Spleen (tissue), 11 donors: Measurements from ENCODE around the gene SENP7. TPM values are rescaled to one million over a fixed set of nuclear protein-coding genes. Genes with fewer than 3 reads are reported as not detected.

Experiments
- DNase-seq: peaks from one replicate; pipeline ENCODE4 v3.0.0-alpha.2; 2020
- H3K27ac ChIP-seq, 8 donors: fragments of 200-600 bp; sonication (generic) in 7 of 8; 1 replicate in 4 of 8; 2 replicates in 4 of 8; pipeline versions ENCODE4 v1.5.0 to v1.8.0; 2016 to 2021; ENCODE audit warnings: inconsistent platforms in 4 of 8, mild to moderate bottlenecking in 4 of 8, moderate library complexity in 1 of 8
- H3K27me3 ChIP-seq, 7 donors: fragments of 200-600 bp; sonication (generic) in 6 of 7; replicated peaks in 1 of 7; 1 replicate in 4 of 7; 2 replicates in 3 of 7; pipeline versions ENCODE4 v1.5.0 to v1.8.0; 2016 to 2021; ENCODE audit warnings: inconsistent platforms in 3 of 7, mild to moderate bottlenecking in 1 of 7
- H3K36me3 ChIP-seq, 6 donors: fragments of 200-600 bp; sonication (generic) in 5 of 6; 1 replicate in 4 of 6; 2 replicates in 2 of 6; pipeline versions ENCODE4 v1.5.0 to v1.8.0; 2016 to 2021; ENCODE audit warnings: inconsistent platforms in 2 of 6
- H3K4me1 ChIP-seq, 6 donors: fragments of 200-600 bp; sonication (generic) in 5 of 6; 1 replicate in 3 of 6; 2 replicates in 3 of 6; pipeline versions ENCODE4 v1.5.0 to v1.8.0; 2016 to 2021; ENCODE audit warnings: inconsistent platforms in 3 of 6
- H3K4me3 ChIP-seq, 8 donors: fragments of 200-600 bp; sonication (generic) in 7 of 8; 1 replicate in 4 of 8; 2 replicates in 4 of 8; pipeline versions ENCODE4 v1.5.0 to v1.8.0; 2016 to 2021; ENCODE audit warnings: inconsistent platforms in 4 of 8, mild to moderate bottlenecking in 4 of 8, moderate library complexity in 2 of 8
- H3K9me3 ChIP-seq, 8 donors: fragments of 200-600 bp; sonication (generic) in 7 of 8; 1 replicate in 4 of 8; 2 replicates in 4 of 8; pipeline versions ENCODE4 v1.5.0 to v1.8.0; 2016 to 2021; ENCODE audit warnings: inconsistent platforms in 4 of 8
- CTCF ChIP-seq, 11 experiments: fragments of 200-600 bp in 7 of 11; fragments of 450-650 bp in 4 of 11; sonication (generic) in 4 of 11; IDR thresholded peaks in 8 of 11; conservative IDR thresholded peaks in 3 of 11; 1 replicate in 7 of 11; 2 replicates in 4 of 11; pipeline versions ENCODE4 v1.4.0 to v1.8.0; 2016 to 2021; ENCODE audit warnings: antibody characterized with exemption in 11 of 11, inconsistent platforms in 4 of 11, mild to moderate bottlenecking in 1 of 11
- POLR2A ChIP-seq, 3 donors: fragments of 450-650 bp; IDR thresholded peaks; one replicate each; pipeline ENCODE4 v1.5.1; 2017; ENCODE audit warnings: antibody characterized with exemption in 3 of 3, mild to moderate bottlenecking in 1 of 3
- POLR2AphosphoS5 ChIP-seq, 3 donors: sonication (generic); formaldehyde crosslinking; IDR thresholded peaks; one replicate each; pipeline ENCODE4 v1.5.1; 2017; ENCODE audit warnings: antibody characterized with exemption in 3 of 3
- WGBS, 5 donors: extraction: QIAGEN DNeasy Blood & Tissue Kit in 3 of 5; methylation state at CpG; one replicate each; pipeline versions ENCODE4 v1.1.5 to v1.1.7; 2013 to 2018; 5-methylcytosine and 5-hydroxymethylcytosine counted together
- intact Hi-C: fragments of 100-400 bp; cut with DNase I; formaldehyde crosslinking; loops from one replicate; pipeline ENCODE4 v1.15.0; 2023; ENCODE audit warnings: low total_unique reads
- polyA plus RNA-seq, 3 donors: library from polyadenylated mRNA; stranded (reverse); fragments of 200-250 nt; gene quantifications; one replicate each; pipeline ENCODE4 v1.2.1, GENCODE V29; 2013
- total RNA-seq, 7 donors: library from RNA; depleted of rRNA in 3 of 7; stranded (reverse); fragments of >200 nt in 3 of 7; fragmentation: NEBNext Ultra II Directional in 4 of 7; extraction: Animal tissue kit (Norgen Biotek cat#: 25700) in 4 of 7; gene quantifications; one replicate each; pipeline versions ENCODE4 v1.1.0 to v1.2.1, GENCODE V29; 2016 to 2021
- donor health status: healthy with polysubstance abuse.
- donor health status: DM: no; HTN: no; CAD: no; lungs with moderate emphysema.
- donor health status: DM: no; HTN: no; CAD: no.
- donor health status: Bipolar disorder and iron deficiency.
- donor health status: healthy.
- donor health status: DM: no; HTN: no; CAD: no.
- donor health status: DM: yes; HTN: yes; CAD: no.

SENP7 gene
- total and polyA plus RNA-seq, 10 donors = 11.2 to 46.9 (median 33.4) TPM

DNA sequence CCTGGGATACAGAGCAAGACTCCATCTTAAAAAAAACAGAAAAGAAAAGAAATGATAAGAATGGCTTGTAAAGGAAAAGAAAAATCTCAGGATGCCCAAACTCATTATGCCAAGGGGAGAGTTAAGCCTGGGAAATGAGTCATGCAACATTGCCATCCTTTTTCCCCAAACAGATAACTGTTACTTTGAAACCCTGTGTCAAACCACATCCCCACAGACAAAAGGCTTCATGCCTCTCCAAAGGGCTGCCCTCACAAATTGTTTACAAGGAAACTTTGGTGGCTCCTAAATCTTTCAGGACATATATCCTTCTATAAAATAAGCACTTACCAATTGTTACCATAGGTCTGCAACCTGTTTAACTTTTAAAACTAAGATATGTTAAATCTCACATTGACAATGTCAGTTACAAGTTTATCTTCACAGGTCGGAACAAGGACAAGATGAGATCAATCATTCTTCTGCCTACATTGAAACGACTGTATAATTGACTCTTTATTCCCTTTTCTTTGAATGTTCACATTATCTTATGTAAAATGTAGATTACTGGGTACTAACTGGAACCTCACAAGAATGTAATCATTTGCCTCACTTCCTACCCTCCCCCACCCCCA is 18.6 kb upstream of the SENP7 start:
- H3K27me3 ChIP-seq = no peaks in the 10 kb centered on the region
- no peaks in the 10 kb centered on the region for H3K9me3 ChIP-seq
- WGBS, 5 donors = 26 to 59% (median 48%) methylated on average over 2 of the region's 2 CpGs
- no peak for DNase-seq
- TF ChIP-seq CTCF (IDR thresholded peaks at IDR 0.05 in 8 of 11, conservative IDR thresholded peaks at IDR 0.05 in 3 of 11) (no peak), POLR2A (IDR thresholded peaks at IDR 0.05) (no peak), POLR2AphosphoS5 (IDR thresholded peaks at IDR 0.05) (no peak)
- no peaks in the 10 kb centered on the region for H3K4me1 ChIP-seq
- intact Hi-C loops = no loop called here
- H3K36me3 ChIP-seq = no peaks in the 10 kb centered on the region
- no peak overlapping the region for H3K4me3 ChIP-seq
- no peak overlapping the region for H3K27ac ChIP-seq

DNA sequence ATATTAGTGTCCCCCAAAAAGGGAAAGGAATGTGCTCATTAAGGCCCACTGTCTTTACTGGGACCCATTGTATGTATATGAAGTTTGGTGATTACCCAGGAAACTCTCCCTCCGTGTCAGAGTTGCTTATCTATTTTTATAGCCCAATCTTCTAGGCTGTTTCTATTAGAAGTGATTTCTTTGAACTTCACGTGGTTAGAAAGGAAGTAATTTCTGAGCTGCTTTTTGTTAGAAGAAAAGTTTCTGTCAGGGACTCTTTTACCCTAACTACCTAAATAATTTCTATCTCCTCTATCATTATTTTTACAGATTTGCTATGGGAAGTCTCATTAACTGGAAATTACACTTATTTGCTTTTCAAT is 17.7 kb upstream of the SENP7 start:
- Histone ChIP-seq H3K9me3 (peaks cover 0 to 4% (median 0%) of the 10 kb centered on the region in 8 donors), H3K4me3 (no peak overlapping the region), H3K27me3 (no peaks in the 10 kb centered on the region), H3K27ac (no peak overlapping the region), H3K4me1 (no peaks in the 10 kb centered on the region), H3K36me3 (no peaks in the 10 kb centered on the region)
- WGBS, 5 donors = 19 to 40% (median 27%) methylated on average over 2 of the region's 2 CpGs
- no peak for DNase-seq
- TF ChIP-seq CTCF (IDR thresholded peaks at IDR 0.05 in 8 of 11, conservative IDR thresholded peaks at IDR 0.05 in 3 of 11) (no peak), POLR2AphosphoS5 (IDR thresholded peaks at IDR 0.05) (no peak), POLR2A (IDR thresholded peaks at IDR 0.05) (no peak)
- intact Hi-C loops = no loop called here

DNA sequence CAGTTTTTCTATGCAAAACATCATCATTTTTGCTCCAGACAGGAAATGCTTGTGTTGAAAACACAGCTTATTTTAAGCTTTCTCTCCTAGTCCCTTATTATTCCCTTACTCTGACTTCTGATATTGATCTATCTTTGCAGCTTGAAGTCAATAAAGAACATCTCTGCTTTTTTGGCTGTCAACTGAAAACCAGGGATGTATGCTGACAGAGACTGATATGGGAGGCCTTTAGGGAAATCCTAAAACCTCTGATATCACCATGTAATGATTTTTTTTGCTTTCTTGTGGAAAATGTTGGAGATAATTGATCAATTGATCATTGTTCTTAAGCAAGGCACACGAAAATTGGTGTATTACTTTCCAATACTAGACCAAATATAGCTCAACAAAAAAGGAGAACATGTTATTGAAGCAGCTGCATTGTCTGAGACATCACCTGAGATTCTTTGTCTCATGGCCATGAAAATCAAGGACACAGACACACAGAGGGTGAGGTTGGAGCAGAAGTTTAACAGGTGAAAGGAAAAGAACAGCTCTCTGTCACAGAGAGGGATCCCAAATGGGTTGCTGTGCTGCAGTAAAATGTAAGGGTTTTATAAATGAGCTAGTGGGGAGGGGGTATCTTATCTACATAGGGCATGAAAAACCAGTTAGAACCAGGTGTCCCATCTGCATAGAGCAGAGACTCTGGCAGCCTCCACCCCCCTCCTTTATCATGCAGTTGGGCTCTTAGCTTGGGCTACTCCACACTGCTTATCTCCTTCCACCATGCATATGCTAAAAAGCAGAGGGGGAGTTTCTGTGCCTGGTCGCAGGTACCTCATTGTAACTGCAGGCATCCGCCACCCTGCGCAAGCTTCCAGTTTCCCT is 17.0 kb upstream of the SENP7 start:
- intact Hi-C loops = no loop called here

More for the DNA sequence above, 17.0 kb upstream of the SENP7 start:
- Histone ChIP-seq H3K27me3 (no peaks in the 10 kb centered on the region), H3K4me3 (no peak overlapping the region), H3K9me3 (peaks cover 0 to 10% (median 0%) of the 10 kb centered on the region in 8 donors), H3K27ac (no peak overlapping the region), H3K4me1 (no peaks in the 10 kb centered on the region), H3K36me3 (no peaks in the 10 kb centered on the region)
- TF ChIP-seq POLR2AphosphoS5 (IDR thresholded peaks at IDR 0.05) (no peak), POLR2A (IDR thresholded peaks at IDR 0.05) (no peak), CTCF (IDR thresholded peaks at IDR 0.05 in 8 of 11, conservative IDR thresholded peaks at IDR 0.05 in 3 of 11) (no peak)
- 80 to 91% (median 87%) methylated on average over 4 of the region's 4 CpGs for WGBS, 5 donors
- no peak for DNase-seq
